Left colon (tissue), 2 donors: ENCODE results near the gene XRCC3. TPM values are rescaled to one million over a fixed set of nuclear protein-coding genes. Genes with fewer than 3 reads are reported as not detected.

Source experiments
- ATAC-seq: fragments of 200-7000 bp; cut with Tn5 transposase; one replicate; pipeline ENCODE4 v1.9.1; 2020; ENCODE audit warnings: mild to moderate bottlenecking, moderate library complexity
- DNase-seq, 2 donors: peaks; one replicate each; pipeline ENCODE4 v3.0.0-alpha.2; 2020
- intact Hi-C, 2 donors: fragments of 100-400 bp; cut with DNase I in 1 of 2; cut with micrococcal nuclease in 1 of 2; formaldehyde crosslinking; loops; one replicate each; pipeline versions ENCODE4 v1.11.2 to v1.14.0; 2022; cut with DNase I, micrococcal nuclease
- total RNA-seq, 2 donors: library from RNA; stranded (reverse); fragmentation: NEBNext Ultra II Directional; extraction: Animal tissue kit (Norgen Biotek cat#: 25700); gene quantifications; one replicate each; pipeline ENCODE4 v1.2.1, GENCODE V29; 2021
- donor health status: DM: no; HTN: no; CAD: no.
- donor health status: DM: yes; HTN: yes; CAD: no.

Gene XRCC3
- total RNA-seq, 2 donors from 2014 or later, result 7.9 to 16.2 TPM

- no peak for ATAC-seq
- intact Hi-C loops, result no loop called here
- DNase-seq, result no peak
Measured at GRCh38 chr14:103739793-103740501, 24.7 kb upstream of the XRCC3 start.

- ATAC-seq, result no peak
- intact Hi-C loops, result no loop called here
- no peak for DNase-seq
Measured at GRCh38 chr14:103739466-103739792, 24.2 kb upstream of the XRCC3 start.

DNA sequence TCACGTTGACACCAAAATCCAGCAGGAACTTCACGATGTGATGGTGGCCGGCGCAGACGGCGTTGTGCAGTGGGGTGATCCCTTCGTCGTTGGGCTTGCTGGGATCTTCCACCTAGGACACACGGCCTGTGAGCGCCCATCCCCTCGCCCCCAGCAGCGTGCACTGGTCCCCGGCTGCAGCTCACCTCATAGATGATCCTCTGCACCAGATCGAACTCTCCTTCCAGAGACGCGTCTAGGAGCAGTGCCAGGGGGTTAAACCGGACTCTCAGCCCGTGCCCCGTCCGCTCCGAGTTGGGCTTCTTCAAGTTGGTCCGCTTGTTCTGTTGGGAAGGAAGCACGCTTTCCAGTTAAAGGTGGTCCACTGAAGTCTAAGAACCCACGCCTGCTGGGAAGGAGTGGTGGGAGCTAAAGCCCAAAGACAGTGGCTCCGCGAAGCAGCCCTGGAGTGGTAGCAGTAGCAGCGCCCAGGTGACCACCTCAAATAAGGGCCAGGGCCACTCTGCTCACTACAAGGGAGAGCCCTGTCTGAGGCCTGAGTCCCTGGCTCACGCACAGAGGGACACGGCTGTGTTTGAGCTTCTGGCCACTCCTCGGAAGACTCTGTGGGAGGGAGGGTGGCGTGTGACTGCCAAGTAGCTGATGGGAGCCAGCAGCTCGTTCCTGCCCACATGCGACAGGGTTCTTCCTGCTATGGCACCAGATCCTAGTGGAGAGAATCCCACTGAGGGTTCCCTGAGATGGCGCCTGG lies 23.6 kb upstream of the XRCC3 start:
- ATAC-seq (no peak), DNase-seq (no peak)
- intact Hi-C loops, result no loop called here

- ATAC-seq, result no peak
- DNase-seq, result no peak
- intact Hi-C loops, result no loop called here
Measured at GRCh38 chr14:103738166-103738565, 22.9 kb upstream of the XRCC3 start.

GRCh38 chr14:103737432-103738045 lies 22.3 kb upstream of the XRCC3 start:
- DNase-seq (no peak), ATAC-seq (no peak)
- intact Hi-C loops, result no loop called here

GRCh38 chr14:103736546-103737431 lies 21.5 kb upstream of the XRCC3 start:
- no peak for ATAC-seq
- no peak for DNase-seq
- intact Hi-C loops, result no loop called here

GRCh38 chr14:103735815-103736545 lies 20.7 kb upstream of the XRCC3 start:
- intact Hi-C loops, result no loop called here
- no peak for ATAC-seq

DNA sequence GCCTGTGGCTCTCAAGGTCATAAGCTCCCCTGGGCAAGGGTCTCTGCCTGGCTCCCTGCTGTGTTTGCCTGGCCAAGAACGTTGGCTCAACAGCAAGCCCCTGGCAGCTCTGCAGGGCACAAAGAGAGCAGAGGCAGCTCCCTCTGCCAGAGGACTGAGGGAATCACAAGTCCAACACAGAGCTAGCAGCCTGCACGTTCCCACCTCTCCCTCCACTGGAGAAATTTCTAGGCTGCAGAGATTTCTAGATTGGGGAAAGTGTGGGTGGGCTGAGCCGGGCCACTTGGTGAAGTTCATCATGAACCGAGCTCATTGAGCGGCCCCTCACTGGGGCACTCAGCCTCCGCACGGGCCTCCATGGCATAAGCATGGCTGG lies 20.2 kb upstream of the XRCC3 start:
- DNase-seq (no peak), ATAC-seq (no peak)
- intact Hi-C loops, result no loop called here

More at GRCh38 chr14:103735815-103736545, 20.7 kb upstream of the XRCC3 start:
- no peak for DNase-seq

DNA sequence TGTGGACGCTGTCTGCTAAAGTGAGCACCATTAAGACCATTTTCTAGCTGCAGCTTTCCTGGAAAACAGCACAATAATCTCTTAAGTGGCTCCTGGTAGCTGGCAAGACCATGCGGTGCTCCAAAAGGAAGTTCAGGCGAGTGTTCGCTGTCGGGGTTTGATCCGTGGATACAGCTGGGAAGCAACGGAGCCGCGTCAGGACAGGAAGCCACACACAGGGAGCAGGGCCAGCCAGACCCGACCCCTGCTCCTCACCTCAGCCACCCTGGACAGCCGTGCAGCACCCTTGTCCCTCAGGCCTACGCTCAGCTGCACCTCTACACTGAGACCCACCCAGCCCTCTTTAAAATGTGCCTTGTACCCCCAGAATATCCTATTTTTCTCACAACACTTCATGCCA lies 19.8 kb upstream of the XRCC3 start:
- no peak for ATAC-seq
- intact Hi-C loops, result no loop called here
- DNase-seq, result no peak

GRCh38 chr14:103734081-103734888 lies 19.0 kb upstream of the XRCC3 start:
- intact Hi-C loops, result no loop called here
- ATAC-seq (no peak), DNase-seq (no peak)

DNA sequence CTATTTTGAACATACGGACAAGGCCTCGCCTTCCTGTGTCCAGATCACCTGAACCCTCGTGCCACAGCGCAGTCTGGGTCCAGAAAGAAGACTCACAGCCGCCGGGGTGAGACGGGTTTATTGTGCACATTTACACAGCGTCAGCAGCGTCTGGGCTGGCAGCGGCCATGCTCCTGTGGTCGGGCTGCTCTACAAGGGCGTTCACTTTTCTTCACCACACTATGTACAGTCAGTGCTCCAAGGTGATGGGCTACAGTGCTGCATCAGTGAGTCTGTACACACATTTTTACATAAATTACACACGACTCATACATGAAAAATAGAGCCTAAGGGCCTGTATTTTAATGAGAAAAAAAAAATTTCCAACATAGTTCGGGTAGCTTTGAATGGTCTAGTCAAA lies 18.4 kb upstream of the XRCC3 start:
- intact Hi-C loops, result no loop called here
- no peak for ATAC-seq

DNA sequence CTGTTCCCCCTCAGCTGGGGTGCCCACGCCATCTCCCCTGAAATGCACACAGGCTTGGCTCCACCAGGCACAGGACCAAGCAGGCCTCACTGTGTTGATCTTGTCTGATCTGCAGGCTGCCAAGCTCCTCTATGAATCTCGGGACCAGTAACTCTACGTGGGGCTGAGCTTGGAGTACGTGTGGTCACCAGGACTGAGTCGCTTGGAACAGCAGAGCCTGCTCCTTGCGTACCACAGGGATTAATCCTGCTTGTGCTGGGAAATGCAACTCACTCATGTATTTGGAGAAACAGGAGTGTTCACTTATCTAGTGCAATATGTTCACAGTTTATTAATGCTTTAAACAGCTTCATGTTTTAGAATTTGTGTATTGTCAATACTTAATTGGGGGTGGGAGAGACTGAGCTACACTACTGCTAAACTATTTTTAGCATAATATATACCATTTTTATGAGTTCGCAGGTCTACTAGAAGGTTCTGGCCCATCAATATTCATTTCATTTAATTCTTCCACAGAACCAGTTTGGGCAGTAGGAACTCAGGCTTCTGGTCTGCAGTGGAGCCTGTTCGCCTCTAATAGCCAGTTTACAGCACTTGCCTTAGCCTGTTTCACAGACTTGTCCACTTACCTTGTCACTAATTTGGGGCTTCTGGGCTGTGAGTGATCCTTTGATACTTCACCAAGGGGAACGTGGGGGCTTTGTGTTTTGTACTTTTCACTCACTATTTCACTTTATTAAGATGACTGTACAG lies 17.8 kb upstream of the XRCC3 start:
- intact Hi-C loops, result no loop called here
- no peak for DNase-seq
- ATAC-seq, result no peak

More for the DNA sequence above, 18.4 kb upstream of the XRCC3 start:
- DNase-seq, result no peak

GRCh38 chr14:103731916-103732867 lies 16.9 kb upstream of the XRCC3 start:
- no peak for DNase-seq
- intact Hi-C loops, result no loop called here
- ATAC-seq, result no peak

DNA sequence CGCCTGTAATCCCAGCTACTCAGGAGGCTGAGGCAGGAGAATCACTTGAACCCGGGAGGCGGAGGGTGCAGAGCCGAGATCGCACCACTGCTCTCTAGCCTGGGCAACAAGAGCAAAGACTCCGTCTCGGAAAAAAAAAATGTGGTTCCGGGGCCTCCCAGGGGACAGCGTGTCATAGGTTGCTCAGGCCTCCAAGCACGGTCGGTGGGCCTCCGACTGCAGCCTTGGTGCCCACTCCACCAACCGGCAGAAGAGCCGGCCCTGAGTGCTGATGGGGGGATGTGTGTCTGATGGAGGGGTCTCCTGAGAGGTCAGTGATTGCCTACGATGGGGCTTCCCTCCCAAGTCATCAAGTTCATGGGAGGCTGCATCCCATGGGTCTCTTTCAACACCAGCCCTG lies 16.2 kb upstream of the XRCC3 start:
- no peak for ATAC-seq
- intact Hi-C loops, result no loop called here

GRCh38 chr14:103730490-103731035 lies 15.3 kb upstream of the XRCC3 start:
- intact Hi-C loops, result no loop called here
- ATAC-seq (no peak), DNase-seq (peak in 1 of 2 donors; percentile 22)

More for the DNA sequence above, 16.2 kb upstream of the XRCC3 start:
- no peak for DNase-seq
